GM18502 (cell line): ENCODE results near the gene CD58.
A peak's percentile ranks its signal among the peaks of the same experiment; 100 is the strongest.

Source experiments
- ATAC-seq: cut with Tn5 transposase; IDR thresholded peaks from one replicate; pipeline ENCODE4 v1.9.1; 2021; ENCODE audit warnings: mild to moderate bottlenecking; ENCODE audit not compliant: unreplicated experiment, poor library complexity

The CD58 gene

DNA sequence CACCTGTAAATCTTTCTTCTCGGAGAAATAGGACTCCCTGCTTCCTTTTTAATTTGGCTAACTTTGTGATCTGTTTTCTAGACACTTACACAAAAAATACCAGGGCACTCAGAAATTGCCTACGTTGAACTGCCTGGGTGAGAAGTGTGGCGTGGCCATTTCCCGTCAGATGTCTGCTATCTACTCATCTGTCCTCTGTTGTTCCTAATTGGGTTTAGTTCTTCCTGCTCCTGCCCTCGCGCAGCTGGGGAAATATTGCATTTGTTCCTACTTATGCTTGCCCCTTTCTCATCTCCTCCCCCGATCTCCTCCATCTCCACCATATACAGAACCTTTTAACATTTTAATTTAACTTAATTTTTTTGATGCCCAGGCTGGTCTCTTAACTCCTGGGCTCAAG lies 55.1 kb downstream of the CD58 start:
- no peak for ATAC-seq

DNA sequence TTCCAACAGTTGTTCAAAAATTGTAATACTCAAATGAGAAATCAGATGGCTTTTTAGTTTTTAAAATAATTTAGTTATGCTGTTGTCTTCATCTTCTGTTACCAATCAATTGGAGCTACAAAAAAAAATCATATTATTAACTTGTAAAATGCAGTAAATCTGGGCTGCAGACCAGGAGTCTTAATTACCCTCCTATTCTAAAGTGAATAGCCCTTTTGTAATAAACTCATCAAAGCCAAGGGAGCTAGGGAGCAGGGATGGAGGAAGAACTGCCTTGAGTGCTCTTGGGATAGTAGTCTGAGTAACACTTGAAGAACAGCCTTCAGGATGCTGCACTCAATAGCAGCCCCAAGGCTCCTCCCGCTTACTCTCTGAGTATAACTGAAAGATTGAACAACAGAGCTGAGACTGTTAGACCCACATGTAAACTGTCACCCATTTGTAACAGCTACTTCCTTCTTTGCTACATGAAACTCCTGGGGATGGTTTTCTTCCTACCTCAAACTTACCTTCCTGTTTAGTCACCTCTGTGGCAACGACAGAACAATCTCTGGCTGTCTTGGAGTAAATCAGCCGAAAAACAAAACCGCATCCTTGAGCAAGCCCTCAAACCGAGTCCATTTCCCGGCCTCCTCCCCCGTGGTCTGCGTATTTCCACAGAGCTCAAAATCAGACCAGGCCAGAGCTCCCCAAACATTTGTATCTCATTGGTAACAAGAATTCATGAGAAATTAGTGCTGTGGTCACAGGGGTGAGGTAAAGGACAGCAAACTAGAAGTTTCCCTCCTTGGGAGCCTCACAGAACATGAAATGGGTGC lies 55.9 kb downstream of the CD58 start:
- ATAC-seq, result peak; percentile 84

DNA sequence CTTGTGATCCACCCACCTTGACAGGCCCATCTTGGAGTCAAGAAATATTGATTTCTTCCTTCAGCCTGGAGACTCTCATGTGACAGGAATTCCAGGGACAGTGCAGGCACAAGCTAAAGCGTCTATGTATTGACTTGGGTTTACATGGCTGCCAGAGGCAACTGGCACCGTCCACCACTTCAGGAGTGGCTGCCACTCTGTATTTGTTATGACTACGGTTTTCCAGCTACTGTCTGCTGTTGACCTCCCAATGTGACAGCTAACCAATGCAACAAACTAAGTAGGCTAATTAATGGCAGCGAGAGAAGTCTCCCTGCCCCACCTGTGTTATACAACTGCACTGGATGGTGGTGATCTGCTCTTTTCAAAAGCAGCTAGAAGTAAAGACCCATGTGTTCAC lies 56.9 kb downstream of the CD58 start:
- no peak for ATAC-seq

DNA sequence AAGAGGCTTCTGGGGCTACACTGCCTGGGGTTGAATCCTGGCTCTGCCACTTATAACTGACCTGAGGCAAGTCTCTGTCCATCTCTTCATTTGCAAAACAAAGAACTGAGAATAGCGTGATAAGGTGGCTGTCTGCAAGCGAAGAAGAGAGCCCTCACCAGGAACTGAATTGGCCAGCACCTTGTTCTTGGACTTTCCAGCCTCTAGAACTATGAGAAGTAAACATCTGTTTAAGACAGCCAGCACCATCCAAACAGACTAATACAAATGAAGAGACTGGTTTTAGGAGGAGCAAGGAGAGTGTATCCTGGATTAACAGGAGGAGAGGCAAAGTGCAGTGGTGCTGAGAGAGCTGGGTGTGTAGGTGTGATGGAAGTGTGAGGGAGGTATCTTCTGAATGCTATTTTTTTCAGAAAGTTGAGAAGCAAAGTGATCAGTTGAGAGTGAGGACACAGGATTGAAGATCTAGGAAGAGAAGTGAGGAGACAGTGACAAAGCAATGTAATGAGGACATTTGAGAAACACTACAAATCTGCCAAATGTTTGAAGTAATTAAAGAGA lies 59.3 kb downstream of the CD58 start:
- ATAC-seq, result no peak

DNA sequence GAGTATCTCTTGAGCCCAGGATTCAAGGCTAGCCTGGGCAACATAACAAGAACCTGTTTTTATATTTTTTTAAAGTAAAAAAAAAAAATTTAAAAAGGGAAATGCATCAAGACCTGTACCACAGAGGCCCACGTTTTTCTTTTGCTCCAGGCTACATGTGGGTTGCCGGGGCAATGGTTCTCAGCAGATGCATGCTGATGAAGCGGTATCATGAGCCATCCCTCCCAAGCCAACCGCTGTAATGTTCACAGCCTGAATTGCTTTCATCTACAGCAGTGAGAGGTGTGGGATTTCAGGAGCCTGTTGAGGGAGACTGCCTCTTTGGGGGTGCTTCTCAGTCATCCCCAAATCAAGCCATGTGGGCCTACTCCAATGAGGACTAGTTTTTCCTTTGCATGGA lies 60.5 kb downstream of the CD58 start:
- ATAC-seq, result no peak

DNA sequence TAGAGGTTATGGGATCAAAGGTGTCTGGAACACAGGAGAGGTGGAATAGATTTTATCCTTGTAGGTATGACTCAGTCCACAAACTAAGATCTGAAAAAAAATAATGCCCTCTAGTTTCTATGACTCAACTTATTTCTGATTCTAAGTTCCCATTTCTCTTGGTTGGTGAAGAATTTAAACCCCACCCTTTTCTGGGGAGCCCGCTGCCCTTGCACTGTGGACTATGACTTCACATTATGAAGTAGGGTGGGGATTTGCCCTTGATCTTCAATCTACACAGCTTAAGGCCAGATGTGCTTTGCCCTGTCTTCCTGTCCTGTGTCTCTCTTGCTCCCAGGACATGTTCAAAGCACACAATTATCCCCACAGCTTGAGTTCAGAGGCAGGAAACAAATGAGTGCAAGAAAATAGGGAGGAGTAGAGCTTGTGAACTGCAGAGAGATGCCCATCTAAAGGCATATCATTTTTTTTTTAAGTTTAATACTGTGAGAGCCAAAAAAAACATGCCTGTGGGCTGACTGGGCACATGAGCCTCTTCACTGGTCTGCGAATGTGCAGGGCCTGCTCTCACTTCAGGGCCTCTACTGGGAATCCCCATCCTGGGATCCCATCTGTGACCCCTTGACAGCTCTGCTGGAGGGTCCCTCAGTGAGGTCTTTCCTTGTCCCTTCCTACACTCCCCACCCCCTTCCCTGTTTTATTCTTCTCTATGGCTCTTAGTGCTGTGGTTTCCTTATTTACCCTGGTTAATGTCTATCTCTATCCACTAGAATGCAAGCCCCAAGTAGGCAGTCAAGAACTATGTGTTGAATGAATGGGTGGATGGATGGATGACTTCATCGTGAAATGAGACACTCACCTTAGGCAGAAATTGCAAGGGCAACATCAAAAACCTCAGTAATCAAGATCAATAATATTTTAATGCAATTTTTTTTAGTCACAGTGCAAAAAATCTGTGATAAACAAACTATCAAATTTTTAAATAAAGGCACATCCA lies 61.5 kb downstream of the CD58 start:
- ATAC-seq, result peak; percentile 47

DNA sequence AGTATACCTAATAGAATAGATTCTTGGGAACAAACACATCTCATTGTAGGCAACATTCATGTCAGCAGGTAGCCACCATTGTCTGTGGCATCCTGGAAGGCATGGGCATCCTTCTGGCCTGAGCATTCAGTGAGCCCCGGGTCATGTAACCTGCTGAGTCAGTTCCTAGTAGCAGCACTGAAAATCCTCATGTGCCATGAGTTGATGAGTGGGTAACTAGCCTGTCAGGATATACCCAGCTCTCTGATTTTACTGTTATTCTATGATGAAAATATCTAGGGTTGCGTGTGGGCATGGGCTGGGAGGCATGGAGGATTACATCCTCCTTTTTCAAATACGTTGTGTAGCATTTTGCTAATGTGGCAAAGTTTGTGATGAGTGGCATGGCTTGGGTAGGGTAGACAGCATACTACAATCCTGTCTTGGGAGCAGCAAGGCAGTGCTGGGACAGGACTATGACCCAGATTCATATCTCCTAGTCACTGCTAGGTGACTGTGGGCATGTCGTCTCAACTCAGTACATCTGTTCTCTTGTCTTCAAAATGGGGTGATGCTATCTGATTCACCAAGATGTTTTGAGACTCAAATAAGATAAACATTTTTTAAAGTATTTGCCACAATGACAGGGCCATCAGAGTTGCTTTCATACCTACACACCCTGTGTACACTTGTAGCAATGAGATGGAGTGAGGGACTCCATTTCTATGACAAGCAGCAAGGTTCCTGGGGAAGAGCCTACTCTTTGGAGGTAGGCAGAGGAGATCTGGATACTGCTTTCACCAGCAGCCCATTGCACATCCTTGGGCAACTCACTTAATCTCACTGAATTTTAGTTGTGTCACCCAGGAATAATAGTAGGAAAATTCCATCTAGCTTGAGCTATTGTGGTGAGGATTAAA lies 62.5 kb downstream of the CD58 start:
- ATAC-seq, result no peak

DNA sequence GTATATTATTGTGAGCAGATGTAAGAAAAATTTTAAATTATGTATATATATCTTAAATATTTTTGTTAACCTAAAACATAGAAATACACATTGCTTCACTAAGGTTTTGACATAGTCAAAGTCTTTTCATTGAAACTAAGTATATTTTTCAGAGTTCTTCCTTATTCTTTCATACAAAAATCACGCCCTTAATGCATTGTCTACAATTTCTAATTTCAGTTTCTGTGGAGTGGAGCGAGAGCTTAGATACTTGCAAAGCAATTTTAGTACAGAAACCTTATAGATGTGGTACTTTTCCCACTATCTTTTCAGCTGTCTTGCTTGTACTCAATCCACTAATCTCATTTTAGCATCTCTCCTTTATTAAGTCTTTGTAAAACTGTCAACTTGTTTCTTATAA lies 63.2 kb downstream of the CD58 start:
- ATAC-seq, result no peak

DNA sequence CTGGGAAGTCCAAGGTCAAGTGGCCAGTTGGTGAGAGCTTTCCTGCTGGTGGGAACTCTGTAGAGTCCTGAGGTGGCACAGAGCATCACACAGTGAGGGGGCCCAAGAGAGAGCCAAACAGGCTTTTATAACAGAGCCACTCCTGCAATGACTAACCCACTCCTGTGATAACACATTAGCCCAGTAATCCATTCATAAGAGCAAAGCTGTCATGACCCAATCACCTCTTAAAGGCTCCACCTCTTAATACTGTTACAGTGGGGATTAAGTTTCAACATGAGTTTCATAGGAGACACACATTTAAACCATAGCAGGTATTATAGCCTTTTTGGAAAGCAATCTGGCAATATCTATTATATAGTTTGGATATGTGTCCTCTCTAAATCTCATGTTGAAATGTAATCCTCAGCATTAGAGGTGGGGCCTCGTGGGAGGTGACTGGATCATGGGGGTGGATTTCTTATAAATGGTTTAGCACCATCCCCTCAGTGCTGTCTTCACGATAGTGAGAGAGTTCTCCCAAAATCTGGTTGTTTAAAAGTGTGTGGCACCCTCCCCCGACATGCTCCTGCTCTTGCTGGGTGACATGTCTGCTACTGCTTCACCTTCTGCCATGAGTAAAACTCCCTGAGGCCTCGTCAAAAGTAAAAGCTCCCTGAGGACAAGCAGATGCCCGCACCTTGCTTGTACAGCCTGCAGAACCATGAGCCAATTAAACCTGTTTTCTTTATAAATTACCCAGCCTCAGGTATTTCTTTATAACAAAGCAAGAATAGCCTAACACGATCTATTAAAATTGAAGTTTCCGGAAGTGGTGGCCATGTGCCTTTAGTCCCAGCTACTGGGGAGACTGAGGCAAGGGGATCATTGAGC lies 64.5 kb downstream of the CD58 start:
- ATAC-seq, result peak; percentile 16

DNA sequence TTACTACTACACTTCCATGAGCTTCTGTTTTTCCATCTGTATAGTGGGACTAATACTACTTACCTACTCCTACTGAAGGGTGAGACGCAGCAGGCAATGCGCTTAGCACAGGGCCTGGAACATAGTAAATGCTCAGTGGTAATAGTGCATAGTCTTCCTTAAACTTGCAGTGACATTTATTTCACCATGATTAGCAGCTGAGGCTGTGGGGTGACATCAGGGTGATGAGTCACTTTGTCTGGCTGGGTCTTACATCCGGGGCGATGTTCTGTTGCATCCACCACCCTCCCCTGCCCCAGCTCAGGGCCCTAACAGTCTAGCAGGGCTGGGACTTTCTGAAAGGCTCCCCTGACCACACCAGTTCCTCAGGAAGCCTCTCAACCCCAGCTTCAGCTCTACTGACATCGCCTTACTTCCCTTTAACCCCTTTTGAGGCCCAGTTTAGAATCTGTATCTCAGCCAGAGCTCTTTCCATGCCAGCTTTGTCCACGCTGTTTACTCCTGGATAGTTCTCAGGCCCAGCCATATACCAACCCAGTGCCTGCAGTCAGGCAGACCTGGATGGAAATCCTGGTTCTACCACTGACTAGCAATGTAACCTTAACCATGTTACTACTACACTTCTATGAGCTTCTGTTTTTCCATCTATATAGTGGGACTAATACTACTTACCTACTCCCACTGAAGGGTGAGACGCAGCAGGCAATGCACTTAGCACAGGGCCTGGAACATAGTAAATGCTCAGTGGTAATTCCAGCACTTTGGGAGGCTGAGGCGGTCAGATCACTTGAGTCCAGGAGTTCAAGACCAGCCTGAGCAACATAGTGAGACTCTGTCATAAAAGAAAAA lies 66.3 kb downstream of the CD58 start:
- peak; percentile 90 for ATAC-seq

DNA sequence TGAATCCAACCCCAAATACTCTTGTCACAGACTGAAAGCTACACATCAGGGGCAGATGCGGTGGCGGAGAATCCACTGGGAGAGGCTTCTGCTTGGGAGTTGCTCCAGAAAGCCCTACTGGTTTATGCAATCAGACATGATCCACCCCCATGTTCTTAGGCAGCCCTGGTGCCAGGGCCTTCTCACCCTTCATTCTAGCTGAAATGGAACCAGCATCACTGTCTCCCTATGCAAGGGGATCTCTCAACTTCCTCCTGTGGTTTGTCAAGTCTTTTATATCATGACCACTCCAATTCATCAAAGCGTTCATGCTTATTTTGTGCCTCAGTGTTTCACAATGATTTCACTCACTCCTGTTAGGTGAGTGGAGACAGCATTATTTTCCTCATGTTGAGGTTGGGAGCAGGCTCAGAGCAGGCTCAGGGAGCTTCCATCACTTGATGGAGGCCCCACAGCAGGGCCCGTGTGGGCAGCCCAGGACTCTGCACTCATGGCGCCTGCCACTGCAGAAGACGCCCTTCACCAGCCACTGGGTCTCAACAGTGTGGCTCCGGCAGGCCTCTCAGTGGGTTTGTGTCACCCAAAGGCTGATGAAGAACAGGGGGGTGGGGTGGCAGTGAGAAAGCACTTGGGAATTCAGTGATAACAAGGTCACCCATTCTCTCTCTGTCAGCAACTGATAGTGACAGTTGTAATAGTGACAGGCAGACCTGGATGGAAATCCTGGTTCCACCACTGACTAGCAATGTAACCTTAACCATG lies 67.1 kb downstream of the CD58 start:
- ATAC-seq, result peak; percentile 0

DNA sequence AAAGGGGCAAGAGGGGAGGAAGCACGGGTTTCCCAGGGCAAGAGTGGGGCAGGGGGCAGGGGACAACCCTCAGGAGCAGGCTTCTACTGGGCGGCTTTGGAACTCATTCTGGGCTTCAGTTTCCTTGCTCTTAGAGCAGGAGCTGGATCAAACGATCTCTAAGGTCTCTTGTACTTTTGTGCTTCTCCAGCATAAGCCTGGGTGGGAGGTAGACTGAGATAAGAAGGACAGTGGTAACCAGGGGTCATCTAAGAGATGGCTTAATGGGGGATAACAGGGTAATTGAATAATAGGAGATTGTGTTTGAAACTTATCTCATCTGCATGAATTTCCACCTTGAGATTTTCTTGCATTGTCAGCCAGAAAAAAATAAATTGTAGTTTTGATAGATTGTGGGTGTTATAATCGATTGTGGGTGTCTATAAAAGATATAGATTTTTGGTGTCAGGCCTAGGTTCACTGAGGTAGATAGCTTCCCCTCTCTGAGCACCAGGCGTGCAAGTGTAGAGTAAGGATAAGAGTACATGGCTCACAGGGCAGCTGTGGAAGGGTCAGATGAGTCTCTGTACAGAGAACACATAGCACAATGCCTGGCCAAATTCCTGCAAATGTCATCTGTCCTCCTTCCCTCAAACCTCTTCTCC lies 68.0 kb downstream of the CD58 start:
- ATAC-seq, result no peak

DNA sequence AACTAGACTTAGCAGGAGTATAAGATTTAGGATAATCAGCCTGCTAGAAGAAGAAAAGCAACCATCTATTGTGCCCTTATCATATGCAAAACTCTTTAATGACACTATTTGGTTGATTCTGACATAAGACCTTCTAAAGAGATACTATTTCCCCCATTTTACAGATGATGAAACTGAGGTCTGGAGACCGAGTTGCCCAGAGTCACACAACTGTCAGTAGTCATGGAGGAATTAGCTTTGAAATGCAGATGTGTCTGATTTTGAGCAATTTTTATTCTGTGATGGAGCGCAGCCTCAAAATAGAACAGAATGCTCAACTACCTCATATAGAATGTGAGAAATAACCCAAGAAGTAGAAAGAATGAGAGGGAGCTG lies 69.0 kb downstream of the CD58 start:
- ATAC-seq, result no peak

DNA sequence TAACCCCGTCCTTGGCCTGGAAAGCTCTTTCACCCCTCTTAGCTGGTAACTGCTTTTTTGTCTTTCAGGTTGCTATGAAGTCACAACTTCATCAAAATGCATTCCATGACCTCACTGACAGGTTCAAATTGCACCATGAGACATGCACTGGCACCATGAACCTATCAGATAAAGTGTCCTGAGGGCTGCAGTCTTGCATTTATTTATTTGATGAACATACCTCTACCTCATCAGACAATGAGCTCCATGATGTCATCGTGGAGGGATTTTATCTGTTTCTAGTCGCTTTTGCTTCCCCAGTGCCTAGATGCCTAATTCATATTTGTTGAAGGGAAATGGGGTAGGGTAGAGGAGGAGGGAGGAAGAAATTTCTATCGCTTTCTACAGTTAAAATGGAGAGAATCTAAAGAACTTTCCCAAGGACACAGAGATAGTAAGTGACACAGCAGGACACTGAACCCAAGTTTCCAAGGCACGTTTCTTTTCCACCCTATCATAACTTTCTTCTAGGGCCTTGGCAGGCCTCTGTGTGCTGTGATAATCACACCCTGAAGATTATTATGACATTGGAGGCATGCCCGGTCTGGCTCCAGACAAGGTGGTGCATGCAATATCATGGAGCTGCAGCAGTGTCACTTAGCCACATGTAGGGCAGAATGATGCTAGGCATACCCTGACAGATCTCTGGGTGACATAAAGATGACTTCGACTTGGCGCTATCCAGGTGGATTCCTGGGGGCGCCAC lies 69.5 kb downstream of the CD58 start:
- no peak for ATAC-seq

DNA sequence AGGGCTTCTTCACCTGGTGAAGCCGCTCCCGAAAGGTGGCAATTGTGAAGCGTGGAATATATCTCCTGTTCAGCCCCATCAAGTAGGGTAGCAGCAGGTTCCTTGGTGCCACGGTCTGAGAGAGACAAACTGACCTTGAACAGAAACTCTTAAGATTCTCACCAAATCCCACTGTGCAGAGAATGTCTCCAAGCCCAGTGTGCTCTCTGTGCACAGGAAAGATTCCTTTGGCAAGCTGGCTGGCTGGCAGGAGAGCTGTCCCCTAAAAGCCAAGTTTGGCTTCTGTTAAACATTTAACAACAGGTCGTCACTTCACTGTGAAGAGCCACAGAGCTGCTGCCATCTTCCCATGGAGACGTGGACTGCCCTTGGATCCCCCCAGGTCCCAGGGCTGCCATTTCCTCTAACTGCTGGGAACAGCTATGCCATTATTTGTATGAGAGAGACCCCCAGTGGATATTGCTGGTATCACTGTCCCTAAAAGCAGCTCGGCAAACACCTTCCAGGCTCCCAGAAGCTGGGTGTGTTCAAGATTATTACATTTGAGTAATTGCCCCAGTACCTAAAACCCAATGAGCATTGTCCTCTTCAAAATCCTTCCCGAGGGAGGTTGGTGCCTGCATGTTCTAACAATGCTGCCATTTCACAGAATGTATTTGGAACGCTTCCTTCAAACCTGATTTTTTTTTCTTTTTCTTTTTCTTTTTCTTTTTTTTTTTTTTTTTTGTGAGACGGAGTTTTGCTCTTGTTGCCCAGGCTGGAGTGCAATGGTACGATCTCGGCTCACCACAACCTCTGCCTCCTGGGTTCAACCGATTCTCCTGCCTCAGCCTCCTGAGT lies 71.8 kb downstream of the CD58 start:
- peak; percentile 61 for ATAC-seq
